CD4-positive, alpha-beta memory T cell (primary cell): ENCODE data around the gene AGAP9. TPM values are rescaled to one million over a fixed set of nuclear protein-coding genes. Genes with fewer than 3 reads are reported as not detected.
"Not testable (repeated sequence)": the region's sequence is repeated elsewhere in the genome, so short reads cannot be mapped to it uniquely, and the experiment has no call there.

Source experiments
- CTCF ChIA-PET: fragments of 350-600 bp; sonication (Branson Sonifier 250); formaldehyde crosslinking; loops from one replicate; lab custom pipeline; 2021; ENCODE audit warnings: inconsistent platforms; ENCODE audit not compliant: partially characterized antibody; lab: Charles Lee
- POLR2A ChIA-PET: fragments of 350-600 bp; sonication (Branson Sonifier 250); formaldehyde crosslinking; loops from one replicate; lab custom pipeline; 2021; ENCODE audit not compliant: partially characterized antibody; lab: Charles Lee
- DNase-seq, 5 donors: peaks; one replicate each; pipeline versions ENCODE4 v3.0.0 to v3.0.0-alpha.2; 2020 to 2022; ENCODE audit warnings: mixed read lengths in 1 of 5
- H3K27ac ChIP-seq: one replicate; pipeline ENCODE4 v1.7.0; 2013; ENCODE audit warnings: low read depth, low read length
- H3K27me3 ChIP-seq: 2 replicates; pipeline ENCODE4 v1.7.0; 2013; ENCODE audit warnings: mild to moderate bottlenecking, low read length, moderate library complexity; ENCODE audit not compliant: insufficient read depth
- H3K36me3 ChIP-seq: 2 replicates; pipeline ENCODE4 v1.7.0; 2013; ENCODE audit warnings: mild to moderate bottlenecking, low read length, moderate library complexity; ENCODE audit not compliant: insufficient read depth
- H3K4me1 ChIP-seq: 2 replicates; pipeline ENCODE4 v1.7.0; 2013; ENCODE audit warnings: mild to moderate bottlenecking, low read length, moderate library complexity; ENCODE audit not compliant: insufficient read depth
- H3K4me3 ChIP-seq, 2 donors: one replicate each; pipeline ENCODE4 v1.7.0; 2013; ENCODE audit warnings: low read length in 2 of 2, mild to moderate bottlenecking in 1 of 2
- H3K9me3 ChIP-seq, 2 donors: one replicate each; pipeline ENCODE4 v1.7.0; 2013; ENCODE audit warnings: low read length in 2 of 2, control low read depth in 1 of 2; ENCODE audit not compliant: control insufficient read depth in 1 of 2
- H3K27ac Mint-ChIP-seq, 7 donors: one replicate each; pipeline ENCODE4 v1.8.0; 2020 to 2021; ENCODE audit warnings: mixed read lengths in 7 of 7, mild to moderate bottlenecking in 6 of 7, inconsistent platforms in 3 of 7, moderate library complexity in 3 of 7
- H3K27me3 Mint-ChIP-seq, 2 donors: one replicate each; pipeline ENCODE4 v1.8.0; 2020 to 2021; ENCODE audit warnings: mixed read lengths in 2 of 2
- H3K36me3 Mint-ChIP-seq, 2 donors: one replicate each; pipeline ENCODE4 v1.8.0; 2020 to 2021; ENCODE audit warnings: mixed read lengths in 2 of 2, inconsistent platforms in 1 of 2, mild to moderate bottlenecking in 1 of 2
- H3K4me1 Mint-ChIP-seq, 4 donors: one replicate each; pipeline ENCODE4 v1.8.0; 2020 to 2021; ENCODE audit warnings: mixed read lengths in 4 of 4, mild to moderate bottlenecking in 1 of 4
- H3K4me3 Mint-ChIP-seq, 8 donors: one replicate each; pipeline ENCODE4 v1.8.0; 2020 to 2021; ENCODE audit warnings: mixed read lengths in 8 of 8, mild to moderate bottlenecking in 7 of 8, moderate library complexity in 6 of 8, inconsistent platforms in 3 of 8
- H3K9me3 Mint-ChIP-seq, 8 donors: one replicate each; pipeline ENCODE4 v1.8.0; 2020 to 2021; ENCODE audit warnings: mixed read lengths in 8 of 8, mild to moderate bottlenecking in 5 of 8, inconsistent platforms in 3 of 8, moderate library complexity in 1 of 8
- intact Hi-C: fragments of 100-400 bp; cut with micrococcal nuclease; formaldehyde crosslinking; loops from one replicate; pipeline ENCODE4 v1.15.1; 2023
- polyA plus RNA-seq, 2 donors: library from polyadenylated mRNA; unstranded; fragments of 300-500 nt; fragmentation: Illumina TruSeq; gene quantifications; one replicate each; pipeline ENCODE4 v1.2.3, GENCODE V29; 2021
- total RNA-seq, 2 experiments: library from RNA; stranded (reverse); gene quantifications; one replicate each; pipeline ENCODE4 v1.2.3, GENCODE V29; 2021

Gene AGAP9
- total and polyA plus RNA-seq, 4 experiments from 2014 or later = 1.0 to 12.3 (median 11.3) TPM; not detected in 1

DNA sequence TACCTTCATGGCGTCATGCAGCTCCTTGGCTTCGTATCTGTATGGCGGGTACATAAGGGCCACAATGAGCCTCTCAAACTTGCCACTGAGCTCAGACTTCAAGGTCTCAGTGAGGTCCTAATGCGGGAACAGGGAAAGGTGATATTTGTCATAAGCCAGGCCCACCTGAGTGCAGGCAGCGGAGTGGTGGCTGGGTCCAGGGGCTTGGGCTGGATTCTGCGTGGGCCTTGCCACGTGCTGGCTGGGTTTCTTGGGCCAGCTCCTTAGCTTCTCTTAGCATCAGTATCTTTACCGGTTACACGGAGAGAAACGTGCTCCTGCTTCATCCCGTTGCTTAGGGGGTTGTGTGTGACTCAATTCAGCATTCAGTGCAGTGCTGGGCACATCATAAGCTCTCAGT lies 46.4 kb downstream of the AGAP9 start:
- POLR2A ChIA-PET, H3K36me3 ChIP-seq, H3K27me3 ChIP-seq, H3K27ac Mint-ChIP-seq, H3K9me3 ChIP-seq, H3K4me3 ChIP-seq, CTCF ChIA-PET, H3K9me3 Mint-ChIP-seq, intact Hi-C loops, H3K36me3 Mint-ChIP-seq, H3K4me1 Mint-ChIP-seq, H3K27me3 Mint-ChIP-seq, H3K27ac ChIP-seq, H3K4me1 ChIP-seq, H3K4me3 Mint-ChIP-seq: not testable (repeated sequence)
- DNase-seq = peak in 1 of 5 donors; percentile 6

DNA sequence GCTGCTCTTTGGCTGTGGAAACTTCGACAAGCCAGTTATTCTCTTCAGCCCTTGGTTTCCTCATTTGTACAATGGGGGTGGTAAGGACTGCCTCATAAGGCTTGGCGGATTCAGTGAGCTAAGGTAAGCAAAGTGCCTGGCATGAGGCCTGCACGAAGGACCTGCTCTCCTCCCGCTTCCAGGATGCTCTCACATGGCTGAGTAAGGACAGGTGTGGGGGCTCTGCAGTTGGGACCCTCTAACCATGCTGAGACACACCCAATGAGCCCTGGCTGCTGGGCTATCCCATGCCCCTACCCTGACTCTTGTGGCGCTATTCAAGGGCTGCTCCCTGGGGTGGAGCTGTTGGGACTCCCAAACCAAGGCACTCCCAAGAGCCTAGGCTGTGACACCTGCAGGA lies 48.3 kb downstream of the AGAP9 start:
- POLR2A ChIA-PET, DNase-seq, H3K27ac ChIP-seq, H3K27me3 Mint-ChIP-seq, H3K9me3 ChIP-seq, H3K27ac Mint-ChIP-seq, H3K36me3 ChIP-seq, H3K4me1 ChIP-seq, CTCF ChIA-PET, H3K27me3 ChIP-seq, intact Hi-C loops, H3K4me3 ChIP-seq, H3K36me3 Mint-ChIP-seq, H3K9me3 Mint-ChIP-seq, H3K4me3 Mint-ChIP-seq, H3K4me1 Mint-ChIP-seq: not testable (repeated sequence)

DNA sequence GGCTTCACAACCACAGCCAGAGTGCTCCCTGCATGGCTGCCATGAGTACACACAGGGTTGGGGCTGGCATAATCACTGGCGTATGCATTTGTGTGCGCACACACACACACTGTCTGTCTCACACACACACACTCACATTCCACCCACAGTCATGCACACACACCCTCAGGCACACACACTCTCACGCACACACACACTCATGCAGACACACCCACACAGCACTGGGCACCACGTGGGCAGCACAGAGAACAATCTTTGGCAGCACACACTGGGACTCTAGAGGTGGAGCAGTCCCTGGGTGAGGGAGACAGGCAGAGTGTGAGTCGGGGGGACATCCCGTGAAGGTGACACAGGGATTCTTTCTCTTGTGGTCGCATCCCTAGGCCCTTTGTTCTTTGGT lies 49.9 kb downstream of the AGAP9 start:
- H3K27me3 Mint-ChIP-seq, H3K4me1 ChIP-seq, H3K36me3 Mint-ChIP-seq, H3K9me3 Mint-ChIP-seq, H3K9me3 ChIP-seq, H3K27me3 ChIP-seq, H3K27ac Mint-ChIP-seq, POLR2A ChIA-PET, H3K4me3 ChIP-seq, CTCF ChIA-PET, H3K4me1 Mint-ChIP-seq, H3K36me3 ChIP-seq, H3K4me3 Mint-ChIP-seq, H3K27ac ChIP-seq, DNase-seq, intact Hi-C loops: not testable (repeated sequence)

DNA sequence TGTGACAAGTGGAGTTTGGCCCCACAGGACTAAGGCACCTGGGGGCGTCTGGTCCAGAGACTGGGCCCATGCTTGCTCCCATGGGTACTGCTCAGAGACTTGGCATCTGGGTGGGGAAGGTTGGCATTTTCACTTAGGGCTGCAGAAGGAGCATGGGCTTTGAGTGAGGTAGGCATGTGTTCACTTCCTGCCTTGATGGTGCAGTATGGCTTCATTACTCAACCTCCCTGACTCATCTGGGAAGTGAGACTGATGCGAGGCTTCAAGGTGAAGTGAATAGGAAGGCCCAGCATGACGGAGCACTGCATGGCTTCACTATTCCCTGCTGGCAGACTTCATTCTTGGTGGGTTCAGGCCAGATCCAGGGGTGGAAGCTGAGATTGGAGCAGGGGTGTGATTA lies 50.8 kb downstream of the AGAP9 start:
- H3K4me1 ChIP-seq, H3K9me3 Mint-ChIP-seq, H3K27ac ChIP-seq, H3K27me3 ChIP-seq, H3K4me3 ChIP-seq, intact Hi-C loops, H3K27ac Mint-ChIP-seq, H3K4me1 Mint-ChIP-seq, CTCF ChIA-PET, H3K36me3 Mint-ChIP-seq, DNase-seq, H3K36me3 ChIP-seq, H3K27me3 Mint-ChIP-seq, H3K9me3 ChIP-seq, H3K4me3 Mint-ChIP-seq, POLR2A ChIA-PET: not testable (repeated sequence)

DNA sequence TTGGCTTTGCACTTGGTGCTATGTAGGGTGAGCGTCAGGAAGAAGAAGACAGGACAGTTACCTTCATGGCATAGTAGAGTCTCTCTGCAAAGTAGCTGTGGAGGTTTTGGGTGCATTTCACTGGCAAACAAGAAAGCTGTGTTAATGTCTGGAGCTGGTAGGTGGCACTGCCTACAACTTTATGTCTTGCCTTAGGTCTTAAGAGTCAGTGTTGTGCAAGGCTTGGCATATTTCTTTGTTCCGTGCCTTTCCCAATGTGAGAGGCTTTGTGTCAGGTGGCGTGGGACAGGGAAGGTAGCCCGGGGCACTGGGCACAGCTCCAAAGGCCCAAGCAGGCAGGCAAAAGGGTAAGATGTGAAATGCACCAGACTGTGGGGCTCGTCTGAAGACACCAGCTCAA lies 51.4 kb downstream of the AGAP9 start:
- H3K4me3 ChIP-seq, CTCF ChIA-PET, H3K27me3 ChIP-seq, H3K4me1 Mint-ChIP-seq, H3K27ac ChIP-seq, DNase-seq, H3K27me3 Mint-ChIP-seq, H3K27ac Mint-ChIP-seq, POLR2A ChIA-PET, H3K36me3 ChIP-seq, H3K36me3 Mint-ChIP-seq, H3K9me3 ChIP-seq, intact Hi-C loops, H3K9me3 Mint-ChIP-seq, H3K4me1 ChIP-seq, H3K4me3 Mint-ChIP-seq: not testable (repeated sequence)

DNA sequence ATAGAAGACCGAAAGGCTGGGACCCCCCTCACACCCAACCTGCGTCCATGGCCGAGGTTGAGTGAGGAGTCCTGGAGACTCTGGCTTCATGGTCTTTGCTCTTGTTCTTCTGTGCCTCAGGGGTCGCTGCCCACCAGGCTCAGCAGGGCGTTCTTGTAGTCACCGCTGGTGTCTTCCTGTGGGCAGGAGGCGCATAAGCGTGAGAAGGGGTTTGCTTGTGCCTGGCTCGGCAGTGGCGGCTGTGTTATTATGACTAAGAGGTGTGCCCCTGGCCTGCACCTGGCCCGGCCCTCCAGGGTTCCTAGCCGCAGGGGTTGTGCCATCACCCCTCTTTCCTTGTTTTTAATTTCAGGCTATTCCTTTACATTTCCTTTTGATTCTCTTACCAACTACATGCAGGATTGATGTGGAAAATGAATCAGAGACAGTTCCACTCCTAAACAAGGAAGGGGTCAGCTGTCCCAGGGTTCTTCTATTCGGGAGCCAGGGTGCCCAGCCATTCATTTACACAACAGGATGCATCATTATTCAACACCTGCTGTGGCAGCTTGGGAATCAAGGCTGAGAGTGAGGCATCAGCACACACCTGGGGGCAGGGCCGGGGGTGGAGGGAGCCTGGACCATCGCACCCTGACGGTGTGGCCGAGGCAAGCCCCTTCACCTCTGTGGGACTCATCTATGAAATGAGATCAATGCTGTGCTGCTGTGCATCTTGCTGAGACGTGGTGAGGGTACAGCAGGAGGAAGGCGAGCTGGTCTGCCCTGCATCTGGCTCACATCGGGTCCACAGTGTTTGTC lies 54.5 kb downstream of the AGAP9 start:
- CTCF ChIA-PET, H3K4me1 Mint-ChIP-seq, H3K36me3 Mint-ChIP-seq, H3K27ac Mint-ChIP-seq, H3K4me3 Mint-ChIP-seq, H3K9me3 ChIP-seq, H3K27ac ChIP-seq, H3K9me3 Mint-ChIP-seq, H3K36me3 ChIP-seq, intact Hi-C loops, H3K4me1 ChIP-seq, POLR2A ChIA-PET, H3K27me3 ChIP-seq, H3K4me3 ChIP-seq, H3K27me3 Mint-ChIP-seq: not testable (repeated sequence)
- peak in 1 of 5 donors; percentile 1 for DNase-seq

DNA sequence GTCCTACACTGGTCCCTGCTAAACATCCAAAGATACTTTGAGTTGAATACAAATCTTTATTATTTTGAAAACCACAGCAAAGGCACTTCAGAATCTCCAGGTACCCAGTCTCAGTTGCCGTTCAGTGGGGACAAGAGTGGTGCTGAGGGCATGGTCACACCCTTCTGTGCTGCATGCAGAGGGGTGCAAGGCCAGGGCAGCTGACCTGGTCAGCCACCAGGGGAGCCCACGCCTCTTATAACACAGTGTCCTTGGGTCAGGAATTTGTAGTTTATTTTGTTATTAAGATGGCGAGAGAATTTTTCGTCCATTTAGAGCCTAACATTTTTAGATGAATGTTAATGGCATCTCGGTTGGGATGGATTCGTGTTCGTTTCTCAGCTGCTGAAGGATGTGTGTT lies 55.5 kb downstream of the AGAP9 start:
- H3K27me3 Mint-ChIP-seq, H3K4me1 Mint-ChIP-seq, H3K27ac ChIP-seq, H3K4me1 ChIP-seq, H3K36me3 ChIP-seq, CTCF ChIA-PET, H3K9me3 Mint-ChIP-seq, H3K9me3 ChIP-seq, H3K27me3 ChIP-seq, H3K36me3 Mint-ChIP-seq, DNase-seq, H3K4me3 ChIP-seq, POLR2A ChIA-PET, H3K4me3 Mint-ChIP-seq, H3K27ac Mint-ChIP-seq, intact Hi-C loops: not testable (repeated sequence)

DNA sequence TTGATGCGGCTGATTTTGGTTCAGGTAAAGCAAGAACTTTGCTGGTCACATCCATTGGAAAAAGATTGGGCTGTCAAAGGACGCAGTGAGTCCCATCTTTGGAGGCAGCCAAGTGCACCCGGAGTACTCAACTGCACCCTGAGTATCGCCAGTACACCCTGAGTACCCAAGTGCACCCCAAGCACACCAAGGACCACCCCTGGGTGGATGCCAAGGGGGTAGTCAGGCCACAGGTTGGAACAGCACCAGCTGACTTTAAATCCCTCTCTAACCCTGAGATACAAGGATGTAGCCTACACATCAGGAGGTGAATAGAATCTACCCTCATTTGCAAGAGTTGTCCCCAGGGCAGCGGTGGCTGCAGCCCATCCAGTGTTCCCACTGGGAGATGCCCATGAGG lies 56.0 kb downstream of the AGAP9 start:
- intact Hi-C loops, H3K27ac ChIP-seq, H3K27ac Mint-ChIP-seq, H3K27me3 ChIP-seq, H3K4me1 Mint-ChIP-seq, H3K4me3 Mint-ChIP-seq, H3K4me3 ChIP-seq, H3K36me3 ChIP-seq, H3K9me3 ChIP-seq, H3K4me1 ChIP-seq, H3K9me3 Mint-ChIP-seq, H3K27me3 Mint-ChIP-seq, H3K36me3 Mint-ChIP-seq, CTCF ChIA-PET, POLR2A ChIA-PET: not testable (repeated sequence)
- DNase-seq = peak in 1 of 5 donors; percentile 7
